GM18502 (cell line): ENCODE measurements around the gene LCE5A.
"Not testable (repeated sequence)": the region's sequence is repeated elsewhere in the genome, so short reads cannot be mapped to it uniquely, and the experiment has no call there.

Experiments used
- ATAC-seq: cut with Tn5 transposase; IDR thresholded peaks from one replicate; pipeline ENCODE4 v1.9.1; 2021; ENCODE audit warnings: mild to moderate bottlenecking; ENCODE audit not compliant: unreplicated experiment, poor library complexity

LCE5A gene, protein sequence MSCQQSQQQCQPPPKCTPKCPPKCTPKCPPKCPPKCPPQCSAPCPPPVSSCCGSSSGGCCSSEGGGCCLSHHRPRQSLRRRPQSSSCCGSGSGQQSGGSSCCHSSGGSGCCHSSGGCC

DNA sequence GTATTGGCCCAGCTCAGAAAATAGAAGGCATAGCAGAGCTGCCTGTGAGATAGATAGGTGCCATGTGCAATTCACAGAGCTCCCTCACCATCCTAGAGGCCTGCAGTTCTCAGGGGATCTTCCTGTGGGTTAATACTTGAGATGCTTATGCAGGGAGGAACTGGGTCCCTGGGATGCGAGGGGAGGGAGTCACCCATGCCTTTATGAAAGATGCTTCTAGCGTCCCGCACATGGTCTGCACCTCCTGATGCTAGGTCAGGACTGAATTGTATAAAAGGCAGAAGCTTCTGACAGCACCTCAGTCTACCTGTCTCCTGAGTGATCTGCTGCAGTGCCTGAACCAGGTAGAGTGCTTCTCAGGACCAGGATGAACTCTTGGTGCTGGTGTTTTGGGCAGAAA lies at the start of gene LCE5A:
LCE5A (plus strand) TSS at position 301 of the 400 bp plus-strand sequence. CDS start 732 bp downstream, outside the sequence.
- no peak for ATAC-seq

DNA sequence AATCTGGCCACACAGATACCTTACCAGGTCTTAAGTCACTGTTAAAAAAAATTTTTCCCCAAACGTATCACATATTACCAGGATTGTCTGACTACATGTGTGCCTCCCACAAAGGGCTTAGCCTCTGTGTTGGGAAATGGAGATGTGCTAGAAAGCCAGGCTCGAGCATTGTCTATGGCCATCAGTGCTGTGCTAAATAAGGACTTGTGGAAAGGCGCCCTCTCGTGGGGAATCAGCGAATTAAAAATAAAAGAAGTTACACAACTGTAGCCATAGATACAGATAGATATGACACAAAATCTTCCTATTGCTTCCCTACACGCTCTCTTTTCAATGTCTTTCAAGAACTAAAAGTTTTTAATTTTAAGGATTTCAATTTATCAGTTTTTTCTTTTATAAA lies 49.1 kb upstream of the LCE5A start:
- no peak for ATAC-seq

DNA sequence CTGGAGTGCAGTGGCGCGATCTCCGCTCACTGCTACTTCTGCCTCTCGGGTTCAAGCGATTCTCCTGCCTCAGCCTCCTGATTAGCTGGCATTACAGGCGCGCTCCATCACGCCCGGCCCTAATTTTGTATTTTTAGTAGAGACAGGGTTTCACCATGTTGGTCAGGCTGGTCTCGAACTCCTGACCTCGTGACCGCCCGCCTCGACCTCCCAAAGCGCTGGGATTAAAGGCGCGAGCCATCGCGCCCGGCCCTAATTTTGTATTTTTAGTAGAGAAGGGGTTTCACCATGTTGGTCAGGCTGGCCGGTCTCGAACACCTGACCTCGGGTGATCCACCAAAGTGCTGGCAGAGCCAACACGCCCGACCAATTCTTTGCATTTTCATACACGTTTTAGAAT lies 48.0 kb upstream of the LCE5A start:
- ATAC-seq: no peak

DNA sequence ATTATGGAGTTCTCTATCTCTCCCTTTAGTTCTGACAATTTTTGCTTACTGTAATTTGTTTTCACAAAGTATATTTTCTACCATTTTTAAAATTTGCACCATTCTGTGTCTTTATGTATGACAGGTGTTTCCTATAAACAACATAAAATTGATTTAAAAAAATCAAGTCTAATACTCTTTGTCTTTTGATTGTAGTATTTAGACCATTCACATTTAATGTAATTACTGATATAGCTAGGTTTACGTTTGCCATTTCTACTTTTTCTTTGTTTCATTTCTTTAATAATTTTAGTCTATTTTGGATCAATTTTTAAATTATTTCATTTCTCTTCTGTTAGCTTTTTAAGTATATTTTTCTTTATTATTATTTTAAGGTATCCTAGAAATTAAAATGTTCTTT lies 44.4 kb upstream of the LCE5A start:
- ATAC-seq: no peak

DNA sequence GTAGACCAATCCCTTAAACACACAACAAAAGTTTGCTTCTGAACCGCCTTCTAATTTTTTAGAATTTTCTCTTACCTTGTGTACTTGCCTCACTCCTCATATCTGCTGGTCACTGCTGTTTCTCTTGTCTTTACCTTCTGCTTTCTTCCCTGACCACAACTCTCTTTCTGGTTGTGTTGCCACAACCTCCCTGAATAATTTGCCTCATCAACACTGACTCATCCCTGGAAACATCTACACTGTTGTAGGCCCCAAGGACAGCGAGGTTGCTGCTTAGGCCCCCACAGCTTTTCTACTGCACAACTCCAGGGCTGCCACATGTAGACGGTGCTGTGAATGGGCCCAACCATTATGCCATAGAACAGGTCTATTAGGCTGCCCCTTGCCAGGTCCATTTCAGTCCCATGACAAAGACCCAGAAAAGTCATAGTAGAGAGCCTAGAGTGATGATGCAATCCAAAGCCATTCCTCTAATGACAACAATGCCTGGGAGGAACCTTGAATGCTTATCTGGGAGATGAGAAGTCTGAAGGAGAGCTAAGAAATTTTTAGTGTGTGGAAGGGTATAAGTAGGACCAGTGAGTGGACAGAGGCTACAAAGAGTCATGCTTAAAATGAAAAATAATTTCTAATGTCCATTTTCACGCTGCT lies 36.6 kb upstream of the LCE5A start:
- ATAC-seq: no peak

DNA sequence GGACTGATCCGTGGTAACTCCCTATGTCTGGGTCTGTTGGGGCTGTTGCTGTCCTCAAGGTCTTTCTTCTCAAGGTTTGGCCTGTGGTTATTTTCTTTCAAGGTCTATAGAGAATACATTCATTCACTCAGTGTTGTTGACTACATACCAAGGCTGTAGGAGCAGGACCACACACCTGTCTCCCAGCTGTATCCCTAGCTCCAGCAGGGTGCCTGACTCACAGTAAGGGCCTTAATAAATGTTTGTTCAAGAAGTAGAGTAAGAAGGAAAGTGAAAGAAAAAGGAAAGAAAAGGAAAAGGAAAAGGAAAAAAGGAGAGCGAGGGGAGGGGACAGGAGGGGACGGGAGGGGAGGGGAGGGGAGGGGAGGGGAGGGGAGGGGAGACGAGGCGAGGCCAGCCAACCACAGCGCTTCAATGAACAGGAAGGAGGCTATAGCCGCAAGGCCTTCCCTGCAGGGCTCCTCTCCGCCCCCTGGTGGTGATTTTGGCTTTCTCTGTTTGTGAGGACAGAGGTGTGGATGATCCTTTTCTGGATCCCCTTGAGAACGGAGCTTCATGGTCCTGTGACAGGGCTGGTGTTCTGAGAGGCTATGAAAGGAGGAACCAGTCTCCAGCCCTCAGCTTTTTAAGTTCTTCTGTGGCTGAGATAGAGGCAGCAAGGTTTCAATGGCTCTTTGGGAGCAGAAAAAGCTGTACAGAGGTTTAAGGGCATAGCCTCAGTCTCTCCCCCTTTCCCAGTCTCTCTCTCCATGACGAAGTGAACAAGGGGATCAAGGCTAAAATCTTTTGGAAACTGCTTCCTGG lies 30.6 kb upstream of the LCE5A start:
- no peak for ATAC-seq

DNA sequence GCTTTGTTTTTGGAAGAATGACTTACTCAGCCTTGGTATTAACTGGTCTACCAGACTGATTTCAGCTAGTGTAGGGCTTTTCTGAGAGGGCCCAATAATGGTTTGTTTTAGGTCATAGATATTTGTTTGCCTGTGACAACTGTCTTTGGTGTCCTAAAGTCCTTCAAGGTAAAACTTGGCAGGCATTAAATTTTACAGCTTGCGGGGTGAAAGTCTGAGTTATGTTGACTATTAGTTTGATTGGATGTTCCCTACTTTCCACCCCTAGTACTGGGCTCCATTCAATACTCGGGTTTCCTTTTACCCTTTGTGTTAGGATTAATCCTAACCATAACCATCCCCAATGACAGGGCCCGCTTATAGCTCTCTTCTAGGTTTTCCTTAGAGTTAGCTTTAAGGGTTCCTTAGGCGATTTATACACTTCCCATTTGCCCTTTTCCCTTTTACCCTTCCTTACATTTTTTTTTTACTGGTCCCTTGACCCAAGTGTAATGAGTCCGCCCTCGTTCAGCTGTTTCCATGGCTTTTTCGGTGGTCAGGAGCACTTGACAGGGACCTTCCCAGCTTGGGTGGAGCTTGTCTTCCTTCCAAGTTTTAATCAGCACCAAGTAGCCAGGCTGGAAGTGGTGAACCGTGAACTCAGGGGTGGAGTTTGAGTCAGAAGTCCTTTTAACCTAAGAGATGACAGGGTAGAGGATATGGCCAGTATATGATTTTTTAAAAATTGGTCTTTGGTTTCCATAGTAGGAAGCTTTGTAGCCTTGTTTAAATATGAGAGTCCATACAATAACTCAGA lies 28.5 kb upstream of the LCE5A start:
- ATAC-seq: no peak

DNA sequence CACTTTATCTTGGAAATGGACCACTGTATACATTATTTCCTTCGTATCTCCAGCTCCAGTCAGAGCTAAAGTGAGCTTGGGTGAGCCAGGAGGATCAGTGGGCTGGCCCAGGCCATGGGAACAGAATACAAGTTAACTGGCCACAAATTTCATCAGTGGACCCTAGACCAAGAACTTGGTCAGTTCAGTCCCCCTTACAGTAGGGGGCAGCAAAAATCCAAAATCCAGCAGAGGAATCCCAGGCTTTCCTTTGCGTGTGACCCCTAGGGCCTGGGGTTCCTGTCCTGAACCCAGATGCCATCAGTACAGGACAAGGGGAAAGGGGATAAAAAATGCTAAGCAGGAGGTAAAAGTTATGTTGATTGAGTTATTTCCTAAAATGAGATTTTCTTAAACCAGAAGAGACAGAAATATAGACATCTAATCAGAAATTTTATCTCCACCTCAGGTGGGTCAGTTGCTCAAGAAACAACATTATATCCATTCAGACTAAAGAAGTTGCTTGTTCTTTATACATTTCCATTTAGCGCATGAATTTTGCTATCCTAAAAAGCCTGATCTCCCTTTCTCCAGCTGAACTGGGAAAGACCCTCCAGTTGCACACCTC lies 24.1 kb upstream of the LCE5A start:
- ATAC-seq: no peak

DNA sequence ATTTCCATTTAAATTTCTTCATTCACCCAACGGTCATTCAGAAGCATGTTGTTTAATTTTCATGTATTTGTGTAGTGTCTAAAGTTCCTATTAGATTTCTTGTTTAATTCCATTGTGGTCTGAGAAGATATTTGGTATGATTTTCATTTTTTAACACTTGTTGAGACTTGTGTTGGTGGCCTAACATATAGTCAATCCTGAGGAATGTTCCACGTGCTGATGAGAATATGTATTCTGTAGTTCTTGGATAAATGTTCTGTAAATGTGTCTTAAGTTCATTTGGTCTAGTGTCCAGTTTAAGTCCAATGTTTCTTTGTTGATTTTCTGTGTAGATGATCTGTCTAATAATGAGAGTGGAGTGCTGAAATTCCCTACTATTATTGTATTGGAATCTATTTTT lies 22.7 kb upstream of the LCE5A start:
- no peak for ATAC-seq

DNA sequence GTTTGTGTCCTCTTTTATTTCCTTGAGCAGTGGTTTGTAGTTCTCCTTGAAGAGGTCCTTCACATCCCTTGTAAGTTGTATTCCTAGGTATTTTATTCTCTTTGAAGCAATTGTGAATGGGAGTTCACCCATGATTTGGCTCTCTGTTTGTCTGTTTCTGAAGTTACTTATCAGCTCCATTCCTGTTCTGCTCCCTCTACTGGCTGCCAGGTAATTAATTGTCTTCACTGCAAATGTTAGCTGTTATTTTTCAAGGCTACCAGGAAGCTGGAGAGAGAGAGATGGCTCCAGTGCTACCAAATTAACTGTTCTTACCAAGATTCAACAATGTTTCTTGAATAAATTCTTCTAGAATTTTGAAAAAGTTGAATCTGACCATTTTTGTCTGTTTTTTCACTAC lies 19.1 kb upstream of the LCE5A start:
- ATAC-seq: not testable (repeated sequence)

DNA sequence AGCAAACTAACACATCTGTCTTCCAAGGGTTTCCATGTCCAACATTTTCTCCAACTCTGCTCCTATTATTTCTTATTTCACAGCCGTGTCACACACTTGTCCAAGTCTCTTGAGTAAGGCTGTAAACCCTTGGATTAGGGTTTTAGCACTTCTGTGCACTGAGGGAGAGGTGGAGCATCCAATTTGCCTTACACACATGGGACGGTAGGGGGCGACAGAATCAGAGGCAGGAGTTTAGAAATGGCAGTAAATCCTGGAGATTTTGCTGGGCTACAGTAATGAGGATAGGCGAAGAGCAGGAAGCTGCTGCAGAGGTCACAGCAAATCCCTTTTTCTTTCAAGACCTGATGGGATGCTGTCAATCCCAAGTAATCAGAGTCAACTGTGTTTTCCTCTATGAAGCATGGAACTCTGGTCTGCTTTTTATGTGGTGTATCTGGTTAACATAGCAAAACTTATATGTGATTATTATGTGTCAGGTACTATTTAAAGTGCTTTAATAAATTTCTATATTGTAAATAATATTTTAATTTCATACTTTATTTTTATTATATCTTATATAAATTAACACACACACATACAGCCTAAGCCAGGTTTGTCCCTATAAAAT lies 15.4 kb upstream of the LCE5A start:
- no peak for ATAC-seq

DNA sequence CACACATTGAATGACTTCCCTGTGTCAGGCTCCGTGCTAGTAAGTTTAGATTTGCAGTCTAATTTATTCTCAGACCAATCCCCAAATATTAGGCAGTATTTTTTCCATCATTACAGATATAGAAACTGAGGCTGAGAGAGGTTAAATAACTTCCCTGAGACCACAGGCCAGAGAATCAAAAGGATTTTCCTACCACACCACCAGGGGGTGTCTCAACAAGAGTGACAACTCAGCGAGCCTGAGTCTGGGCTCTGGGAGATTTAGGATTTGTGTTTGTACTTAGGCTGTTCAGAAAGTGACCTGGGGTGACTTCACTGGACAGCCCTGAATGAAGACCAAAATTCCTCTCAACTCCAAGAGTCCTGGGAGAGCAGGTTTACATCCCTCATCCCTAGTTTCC lies 13.3 kb upstream of the LCE5A start:
- ATAC-seq: no peak

DNA sequence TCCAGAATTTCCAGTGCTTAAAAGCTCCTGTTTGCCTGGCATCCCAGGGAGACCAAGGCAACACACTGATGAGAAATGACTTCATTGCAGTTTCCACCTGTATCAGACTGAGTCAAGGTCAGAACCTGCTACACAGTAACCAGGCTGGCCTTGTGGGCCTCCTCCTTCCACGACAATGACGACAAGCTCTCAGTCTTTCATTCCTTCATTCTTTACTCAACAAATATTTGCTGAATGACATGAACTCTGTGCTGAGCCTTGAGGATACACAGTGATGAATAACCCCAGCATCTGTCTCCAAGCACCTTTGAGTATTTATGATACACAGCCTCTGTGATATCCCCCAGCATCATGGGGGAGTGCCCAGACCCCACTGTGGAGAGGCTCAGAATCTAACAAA lies 8.9 kb upstream of the LCE5A start:
- ATAC-seq: no peak

DNA sequence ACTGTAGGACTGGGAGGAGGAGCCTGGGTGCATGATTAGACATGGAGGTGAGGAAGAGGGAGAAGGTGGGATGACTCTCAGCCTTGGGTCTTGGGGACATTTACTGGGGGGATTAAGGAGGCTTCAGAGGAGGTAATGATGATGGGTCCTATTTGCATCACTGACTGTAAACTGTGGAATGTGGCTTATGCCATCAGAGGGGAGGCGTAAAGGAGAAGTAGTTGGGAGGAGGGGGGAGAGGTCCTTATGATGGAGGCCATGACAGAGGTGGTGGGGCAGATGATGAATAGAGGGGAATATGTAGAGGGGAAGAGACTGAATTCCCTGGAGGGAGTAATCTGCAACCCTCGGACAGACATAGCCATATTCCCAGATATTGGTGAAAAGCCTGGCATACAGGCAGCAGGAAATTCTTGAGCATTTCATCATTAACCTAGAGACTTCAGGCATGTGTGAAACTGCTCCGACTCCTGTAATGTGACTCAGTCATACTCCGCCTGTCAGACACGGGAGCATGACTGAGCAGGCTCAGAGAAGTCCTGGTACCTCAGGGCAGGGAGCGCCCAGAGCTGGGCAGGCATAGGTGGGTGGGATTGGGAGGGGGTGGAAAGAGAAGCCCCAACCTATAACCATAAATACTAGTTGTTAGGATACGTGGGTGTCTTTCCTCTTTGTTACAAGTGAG lies 8.0 kb upstream of the LCE5A start:
- no peak for ATAC-seq

DNA sequence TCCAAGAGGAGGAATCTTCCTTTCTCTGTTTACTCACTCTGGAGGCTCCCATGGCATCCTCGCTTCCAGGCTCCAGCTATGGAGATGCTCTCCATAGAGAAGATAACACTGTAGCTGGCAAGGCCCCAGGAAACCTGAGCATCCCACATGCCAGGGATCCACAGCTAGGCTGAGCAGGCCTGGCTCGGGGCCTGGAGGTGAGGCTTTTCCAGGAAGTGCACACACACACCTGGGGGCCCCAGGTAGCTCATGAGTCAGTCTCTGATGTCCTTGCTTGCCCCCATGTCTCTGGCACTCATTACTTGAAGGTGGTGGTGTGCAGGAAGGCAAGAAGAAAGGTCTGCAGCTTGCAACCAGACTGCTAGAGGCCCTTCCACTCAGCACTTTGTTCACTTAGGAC lies 5.5 kb upstream of the LCE5A start:
- no peak for ATAC-seq

DNA sequence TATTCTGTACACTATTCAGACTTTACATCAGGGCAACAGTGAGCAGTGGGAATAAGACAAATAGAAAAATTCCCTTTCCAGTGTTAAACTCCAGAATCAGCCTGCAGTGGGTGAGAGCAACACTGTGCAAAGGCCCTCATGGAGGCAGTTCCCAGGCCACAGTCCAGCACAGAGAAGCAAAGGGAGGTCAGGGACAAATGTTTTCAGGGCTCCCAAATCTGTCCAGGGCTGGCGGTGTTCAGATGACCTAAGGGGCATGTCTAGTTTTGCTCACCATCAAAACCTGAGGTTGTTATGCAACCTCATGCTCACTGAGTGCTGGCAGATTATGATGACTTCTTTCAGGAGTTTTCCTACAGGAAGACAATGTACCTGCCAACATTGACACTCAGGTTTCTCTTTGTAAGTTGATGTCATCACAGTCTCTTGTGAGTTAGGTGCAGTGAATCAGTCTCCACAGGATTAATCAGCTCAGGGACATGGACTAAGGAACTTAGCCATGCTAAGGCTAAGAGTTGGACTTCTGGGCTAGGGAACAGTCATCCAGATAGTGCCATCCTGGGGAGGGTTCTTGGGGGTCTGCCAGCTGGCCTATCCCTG lies 3.6 kb upstream of the LCE5A start:
- no peak for ATAC-seq

DNA sequence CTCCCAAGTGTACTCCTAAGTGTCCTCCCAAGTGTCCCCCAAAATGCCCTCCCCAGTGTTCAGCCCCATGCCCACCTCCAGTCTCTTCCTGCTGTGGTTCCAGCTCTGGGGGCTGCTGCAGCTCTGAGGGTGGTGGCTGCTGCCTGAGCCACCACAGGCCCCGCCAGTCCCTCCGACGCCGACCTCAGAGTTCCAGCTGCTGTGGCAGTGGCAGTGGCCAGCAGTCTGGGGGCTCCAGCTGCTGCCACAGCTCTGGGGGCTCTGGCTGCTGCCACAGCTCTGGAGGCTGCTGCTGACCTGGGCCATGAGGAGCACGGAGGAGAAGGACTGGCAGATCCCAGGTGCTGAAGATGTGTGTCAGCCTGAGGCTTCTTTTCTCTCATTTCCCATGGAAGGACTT lies 993 bp downstream of the LCE5A start:
- no peak for ATAC-seq

DNA sequence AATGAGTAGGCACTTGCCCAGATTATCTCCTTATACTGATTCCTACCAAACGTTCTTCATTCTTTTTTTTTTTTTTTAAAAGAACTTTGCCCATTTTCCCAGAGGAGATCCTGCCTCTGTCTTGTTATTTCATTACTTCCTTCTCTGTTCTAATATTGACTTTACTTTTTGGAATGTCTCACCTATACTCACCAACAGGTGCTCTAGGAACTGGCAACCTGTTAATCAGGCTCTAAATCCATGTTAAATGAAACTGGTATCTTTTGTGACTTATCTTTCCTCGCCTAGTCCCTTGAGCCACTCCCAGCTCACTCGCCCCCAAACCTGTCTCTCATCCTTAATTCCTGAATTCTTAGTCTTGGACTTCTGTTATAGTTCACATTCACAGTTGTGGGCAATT lies 2.5 kb downstream of the LCE5A start:
- no peak for ATAC-seq

DNA sequence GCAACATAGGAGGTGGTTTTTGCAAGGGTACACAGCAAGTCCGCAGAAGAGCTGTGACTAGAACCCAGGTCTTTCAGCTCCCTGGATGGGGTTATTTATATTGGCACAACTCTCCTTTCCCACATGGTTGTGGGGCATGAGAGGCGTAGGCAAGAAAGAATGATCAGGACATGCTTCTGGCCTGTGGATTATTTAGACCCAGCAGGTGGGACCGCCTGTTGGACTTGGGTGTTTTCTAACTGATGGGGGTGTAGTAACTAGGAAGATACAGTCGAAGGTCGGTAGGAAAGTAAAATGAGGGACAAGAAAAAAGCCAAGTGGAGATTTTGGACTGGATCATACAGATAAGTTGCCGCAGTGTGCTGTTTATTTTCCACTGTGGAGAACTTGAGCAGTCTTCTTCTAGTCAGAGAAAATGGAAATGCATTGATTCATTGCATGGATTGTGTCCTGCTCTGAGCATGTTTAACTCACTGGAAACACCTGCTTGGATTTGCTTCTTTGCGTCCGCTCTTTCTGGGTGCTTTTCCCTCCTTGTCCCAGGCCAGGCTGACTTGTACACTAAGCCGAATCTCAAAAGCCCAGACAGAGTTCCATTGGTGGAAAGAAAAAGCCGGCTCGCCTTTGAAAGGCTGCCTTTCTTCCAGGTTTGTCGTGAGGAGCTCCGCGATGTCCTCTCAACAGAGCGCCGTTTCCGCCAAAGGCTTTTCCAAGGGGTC lies 4.3 kb downstream of the LCE5A start:
- ATAC-seq: no peak
